ENCODE results near the gene LRP11.
A peak's percentile ranks its signal among the peaks of the same experiment; 100 is the strongest.
"Not testable (repeated sequence)": the region's sequence is repeated elsewhere in the genome, so short reads cannot be mapped to it uniquely, and the experiment has no call there.

LRP11 gene

GRCh38 chr6:149863698-149864577 is at the start of gene LRP11:
Gene LRP11, minus strand, starts transcription at chr6:149864359. Its CDS starts 339 bp downstream, at chr6:149864020.
- no peak for FAIRE-seq
- DNase-seq (ENCODE audit: low spot score) = peak; percentile 74

GRCh38 chr6:149913540-149914240 is 49.5 kb upstream of the LRP11 start:
- no peak for FAIRE-seq

GRCh38 chr6:149913085-149913484 is 48.9 kb upstream of the LRP11 start:
- FAIRE-seq (no peak), DNase-seq (ENCODE audit: low spot score) (no peak)

More at GRCh38 chr6:149913540-149914240, 49.5 kb upstream of the LRP11 start:
- no peak for DNase-seq (ENCODE audit: low spot score)

GRCh38 chr6:149912680-149913079 is 48.5 kb upstream of the LRP11 start:
- DNase-seq (ENCODE audit: low spot score); FAIRE-seq: not testable (repeated sequence)

GRCh38 chr6:149910721-149911151 is 46.6 kb upstream of the LRP11 start:
- FAIRE-seq (no peak), DNase-seq (ENCODE audit: low spot score) (no peak)

- DNase-seq (ENCODE audit: low spot score) = no peak
- no peak for FAIRE-seq
Observed at GRCh38 chr6:149909701-149910470, 45.7 kb upstream of the LRP11 start.

GRCh38 chr6:149908480-149908879 is 44.3 kb upstream of the LRP11 start:
- not testable (repeated sequence) for DNase-seq (ENCODE audit: low spot score); FAIRE-seq

GRCh38 chr6:149907317-149907716 is 43.2 kb upstream of the LRP11 start:
- no peak for DNase-seq (ENCODE audit: low spot score)
- FAIRE-seq = no peak

GRCh38 chr6:149906405-149906804 is 42.2 kb upstream of the LRP11 start:
- DNase-seq (ENCODE audit: low spot score) = no peak
- FAIRE-seq = no peak

- DNase-seq (ENCODE audit: low spot score) (no peak), FAIRE-seq (no peak)
Observed at GRCh38 chr6:149905911-149906371, 41.8 kb upstream of the LRP11 start.

- FAIRE-seq (no peak), DNase-seq (ENCODE audit: low spot score) (no peak)
Observed at GRCh38 chr6:149905371-149905910, 41.3 kb upstream of the LRP11 start.

GRCh38 chr6:149904661-149905370 is 40.7 kb upstream of the LRP11 start:
- DNase-seq (ENCODE audit: low spot score) = no peak
- FAIRE-seq = no peak

GRCh38 chr6:149903938-149904611 is 39.9 kb upstream of the LRP11 start:
- DNase-seq (ENCODE audit: low spot score) (no peak), FAIRE-seq (no peak)

GRCh38 chr6:149901444-149902140 is 37.4 kb upstream of the LRP11 start:
- FAIRE-seq (no peak), DNase-seq (ENCODE audit: low spot score) (no peak)

GRCh38 chr6:149900620-149901443 is 36.7 kb upstream of the LRP11 start:
- FAIRE-seq = no peak
- no peak for DNase-seq (ENCODE audit: low spot score)

- no peak for DNase-seq (ENCODE audit: low spot score)
- no peak for FAIRE-seq
Observed at GRCh38 chr6:149899926-149900619, 35.9 kb upstream of the LRP11 start.

GRCh38 chr6:149899486-149899885 is 35.3 kb upstream of the LRP11 start:
- DNase-seq (ENCODE audit: low spot score) (no peak), FAIRE-seq (no peak)

GRCh38 chr6:149898966-149899365 is 34.8 kb upstream of the LRP11 start:
- DNase-seq (ENCODE audit: low spot score) (no peak), FAIRE-seq (no peak)
